OCI-LY1 (cell line): ENCODE results near the gene CFI.

Source experiments
- EZH2 ChIP-seq: fragments of 200-600 bp; sonication (generic), shearing (Covaris generic); IDR thresholded peaks from 2 replicates; pipeline ENCODE4 v1.8.0; 2017; ENCODE audit warnings: borderline replicate concordance, mixed run types, mild to moderate bottlenecking, antibody characterized with exemption, low read length, moderate library complexity, mixed read lengths
- TF ChIP-seq, protein P1 (sequence below): fragments of 200-600 bp; sonication (generic), shearing (Covaris generic); IDR thresholded peaks from 2 replicates; pipeline ENCODE4 v1.5.1; 2017; ENCODE audit warnings: mild to moderate bottlenecking, antibody characterized with exemption, low read length, moderate library complexity, mixed read lengths

DNA sequence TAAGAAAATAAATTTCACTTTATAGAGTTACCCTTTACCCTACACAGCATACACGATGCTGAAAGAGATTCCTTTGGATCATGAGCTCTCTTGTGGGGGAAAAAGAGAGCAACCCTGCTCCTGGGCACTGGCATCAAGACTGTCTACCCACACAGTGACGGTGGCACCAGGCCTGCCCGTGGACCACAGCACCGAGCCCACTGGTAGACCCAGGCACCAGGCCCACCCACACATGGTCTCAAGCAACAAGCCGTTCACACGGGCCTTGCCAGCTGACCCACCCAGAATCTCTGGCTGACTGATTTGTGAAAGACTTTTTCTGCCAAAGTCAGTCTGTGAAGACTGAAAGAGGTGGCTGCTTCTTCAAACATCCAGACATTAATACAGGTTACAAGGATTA is 6.7 kb downstream of the CFI start:
- TF ChIP-seq, protein P1, sequence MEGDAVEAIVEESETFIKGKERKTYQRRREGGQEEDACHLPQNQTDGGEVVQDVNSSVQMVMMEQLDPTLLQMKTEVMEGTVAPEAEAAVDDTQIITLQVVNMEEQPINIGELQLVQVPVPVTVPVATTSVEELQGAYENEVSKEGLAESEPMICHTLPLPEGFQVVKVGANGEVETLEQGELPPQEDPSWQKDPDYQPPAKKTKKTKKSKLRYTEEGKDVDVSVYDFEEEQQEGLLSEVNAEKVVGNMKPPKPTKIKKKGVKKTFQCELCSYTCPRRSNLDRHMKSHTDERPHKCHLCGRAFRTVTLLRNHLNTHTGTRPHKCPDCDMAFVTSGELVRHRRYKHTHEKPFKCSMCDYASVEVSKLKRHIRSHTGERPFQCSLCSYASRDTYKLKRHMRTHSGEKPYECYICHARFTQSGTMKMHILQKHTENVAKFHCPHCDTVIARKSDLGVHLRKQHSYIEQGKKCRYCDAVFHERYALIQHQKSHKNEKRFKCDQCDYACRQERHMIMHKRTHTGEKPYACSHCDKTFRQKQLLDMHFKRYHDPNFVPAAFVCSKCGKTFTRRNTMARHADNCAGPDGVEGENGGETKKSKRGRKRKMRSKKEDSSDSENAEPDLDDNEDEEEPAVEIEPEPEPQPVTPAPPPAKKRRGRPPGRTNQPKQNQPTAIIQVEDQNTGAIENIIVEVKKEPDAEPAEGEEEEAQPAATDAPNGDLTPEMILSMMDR, result no peak
- TF ChIP-seq EZH2, result no peak
